Muscle of back (tissue), 11 donors: Measurements from ENCODE around the gene ZMAT5. TPM values are rescaled to one million over a fixed set of nuclear protein-coding genes. Genes with fewer than 3 reads are reported as not detected.

Source experiments
- DNase-seq, 3 donors: peaks; one replicate each; pipeline versions ENCODE4 v3.0.0 to v3.0.0-alpha.2; 2013
- polyA plus RNA-seq, 10 donors: library from polyadenylated mRNA; unstranded; fragments of 120-200 nt; gene quantifications; one replicate each; pipeline ENCODE4 v1.2.1, GENCODE V29; 2013; ENCODE audit not compliant: insufficient read length in 10 of 10

Gene ZMAT5
- polyA plus RNA-seq, 10 donors, result 13.2 to 21.4 (median 16.6) TPM

DNA sequence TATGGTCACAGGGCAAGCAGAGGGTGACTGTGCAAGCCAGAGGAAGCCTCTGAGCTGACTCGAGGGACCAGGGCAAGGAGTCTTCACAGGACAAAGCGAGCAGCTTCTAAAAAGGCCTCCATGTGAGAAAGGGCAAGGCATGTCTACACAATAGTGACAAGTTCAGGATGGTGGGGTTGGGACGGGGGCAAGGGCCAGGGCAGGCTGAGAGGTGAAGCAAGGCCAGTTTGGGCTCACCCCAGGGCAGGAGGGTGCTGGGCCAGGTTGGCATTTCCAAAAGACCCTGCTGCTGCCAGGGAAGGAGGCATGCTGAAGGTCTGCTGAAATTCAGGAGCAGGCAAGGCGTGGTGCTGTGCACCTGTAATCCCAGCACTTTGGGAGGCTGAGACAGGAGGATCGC lies 59.3 kb downstream of the ZMAT5 start:
- no peak for DNase-seq

DNA sequence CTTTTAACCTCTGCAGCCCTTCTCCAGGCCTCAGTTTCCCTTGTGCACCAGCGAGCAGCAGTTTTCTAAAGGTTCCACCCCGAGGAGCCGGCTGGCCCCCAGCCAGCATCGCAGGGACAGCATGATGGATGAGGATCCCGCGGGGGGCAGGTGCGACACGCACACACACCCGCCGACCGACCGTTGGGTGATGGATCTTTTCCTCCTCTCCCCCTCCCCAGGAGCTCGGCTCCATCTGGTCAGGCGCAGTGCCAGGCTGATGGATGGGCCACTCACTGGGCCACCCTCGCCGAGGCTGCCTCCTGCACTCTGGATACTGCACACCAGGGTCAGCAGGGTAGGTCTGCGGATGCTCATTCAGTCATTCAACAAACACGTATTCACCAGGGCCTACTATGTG lies 59.8 kb downstream of the ZMAT5 start:
- DNase-seq, result no peak

- DNase-seq, result no peak
Observed at GRCh38 chr22:29706486-29706885, 60.3 kb downstream of the ZMAT5 start.

DNA sequence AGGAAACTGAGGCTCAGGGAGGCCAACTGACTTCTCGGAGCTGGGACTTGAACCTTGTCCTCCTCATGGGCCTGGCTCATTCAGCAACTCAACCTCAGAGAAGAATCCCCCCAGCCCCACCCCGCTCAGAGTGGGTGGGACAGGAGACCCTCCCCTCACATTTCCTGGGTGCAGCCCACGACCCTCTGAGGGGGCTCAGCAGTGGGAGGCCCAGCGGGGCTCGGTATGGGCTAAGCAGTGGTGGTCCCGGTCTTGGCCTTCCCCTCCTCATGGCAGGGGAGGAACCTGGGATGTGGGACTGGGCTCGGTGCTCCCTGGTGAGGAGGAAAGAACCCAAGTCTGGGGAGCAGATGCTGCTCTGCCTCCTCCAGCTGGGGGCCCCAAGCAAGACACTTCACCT lies 61.2 kb downstream of the ZMAT5 start:
- DNase-seq, result no peak

- DNase-seq, result peak in 1 of 3 donors; percentile 63
Observed at GRCh38 chr22:29704528-29705285, 62.1 kb downstream of the ZMAT5 start.

- no peak for DNase-seq
Observed at GRCh38 chr22:29703569-29704195, 63.1 kb downstream of the ZMAT5 start.

- no peak for DNase-seq
Observed at GRCh38 chr22:29702931-29703501, 63.8 kb downstream of the ZMAT5 start.

GRCh38 chr22:29702000-29702930 lies 64.5 kb downstream of the ZMAT5 start:
- no peak for DNase-seq

GRCh38 chr22:29701155-29701999 lies 65.4 kb downstream of the ZMAT5 start:
- DNase-seq, result no peak

DNA sequence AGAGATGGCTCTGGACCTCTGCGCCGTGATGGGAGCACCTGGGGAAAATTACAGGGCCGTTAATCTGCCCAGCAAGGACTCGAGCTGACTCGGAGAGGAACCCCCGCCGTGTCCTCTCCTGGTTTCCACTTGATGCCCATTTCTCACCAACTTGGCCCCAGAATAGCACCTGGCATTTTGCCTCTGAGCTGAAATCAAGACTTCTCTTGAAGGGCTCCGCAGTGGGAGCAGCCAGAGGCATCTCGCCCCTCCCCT lies 66.0 kb downstream of the ZMAT5 start:
- DNase-seq, result no peak

- no peak for DNase-seq
Observed at GRCh38 chr22:29700206-29700899, 66.5 kb downstream of the ZMAT5 start.

GRCh38 chr22:29697853-29698598 lies 68.8 kb downstream of the ZMAT5 start:
- DNase-seq, result no peak

DNA sequence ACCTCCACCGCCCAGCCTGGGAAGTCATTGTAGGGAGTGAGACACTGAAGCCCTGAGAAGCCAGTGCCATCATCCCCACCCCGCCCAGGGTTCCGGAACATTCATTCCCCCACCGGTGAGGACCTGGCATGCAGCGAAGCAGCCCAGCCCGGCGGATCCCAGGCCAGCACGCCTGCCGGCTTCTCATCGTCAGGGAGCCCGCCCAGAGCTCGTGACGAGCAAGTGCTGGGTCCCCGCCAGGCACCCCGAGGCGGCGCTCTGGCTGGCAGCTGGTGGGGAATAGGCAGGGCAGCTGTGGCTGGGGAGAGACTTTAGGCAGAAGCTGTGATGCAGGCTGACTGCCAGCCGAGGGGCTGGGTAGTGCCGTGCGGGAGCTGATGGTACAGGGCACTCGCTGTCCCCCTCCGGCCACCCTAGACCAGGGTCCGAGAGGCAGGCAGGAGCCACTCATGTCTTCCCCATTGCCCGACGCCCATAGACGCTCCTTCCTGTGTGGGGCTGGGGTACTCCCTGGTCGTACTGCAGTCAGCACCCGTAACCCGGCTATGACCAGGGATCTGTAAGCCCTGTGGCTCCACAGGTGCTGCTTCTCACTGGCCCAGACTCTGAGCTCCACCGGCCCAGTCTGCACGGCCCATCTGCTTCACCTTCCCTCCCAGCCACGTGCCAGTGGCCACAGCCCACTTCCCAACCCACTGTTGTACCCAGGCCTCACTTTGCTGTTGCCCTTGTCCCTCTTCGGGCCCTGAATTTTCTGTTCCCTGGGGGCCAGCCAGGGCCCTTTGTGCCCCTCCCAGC lies 71.5 kb downstream of the ZMAT5 start:
- peak; percentile 52 to 79 (median 57) for DNase-seq

DNA sequence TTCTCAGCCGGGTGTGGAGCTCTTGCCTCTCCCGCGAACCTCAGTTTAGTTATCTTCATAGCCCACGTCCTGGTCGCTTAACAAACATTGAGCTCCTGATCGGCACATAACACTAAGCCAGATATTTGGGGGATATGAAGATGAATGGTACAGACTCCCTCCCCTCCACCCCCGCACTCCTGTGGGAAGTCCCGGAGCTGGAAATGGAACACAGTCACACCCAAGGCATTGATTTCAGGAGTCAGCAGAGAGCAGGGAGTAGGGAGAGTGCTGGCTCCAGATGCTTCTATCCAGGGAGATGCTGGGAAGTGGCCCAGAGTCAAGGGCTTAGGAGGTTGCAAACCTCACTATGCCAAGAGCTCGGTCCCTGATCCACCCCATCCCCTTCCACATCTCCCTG lies 73.1 kb downstream of the ZMAT5 start:
- DNase-seq, result peak in 1 of 3 donors; percentile 41

GRCh38 chr22:29693161-29693560 lies 73.6 kb downstream of the ZMAT5 start:
- peak in 1 of 3 donors; percentile 57 for DNase-seq

DNA sequence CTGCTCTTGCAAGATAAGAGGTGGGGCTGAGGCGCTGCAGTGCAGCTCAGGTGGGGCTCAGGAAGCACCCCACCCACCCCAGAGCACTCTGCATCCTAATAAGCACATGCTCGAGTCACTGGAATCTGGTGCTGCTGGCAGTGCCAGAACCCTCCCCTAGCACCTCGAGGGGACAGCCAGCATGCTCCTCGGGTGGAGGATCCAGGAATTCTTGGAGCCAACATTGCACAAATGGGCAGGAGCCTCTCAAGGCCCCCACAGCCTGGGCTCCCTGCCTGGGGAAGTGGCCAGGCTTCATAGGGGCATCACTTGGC lies 74.5 kb downstream of the ZMAT5 start:
- no peak for DNase-seq

GRCh38 chr22:29691636-29692326 lies 75.0 kb downstream of the ZMAT5 start:
- DNase-seq, result no peak

- DNase-seq, result peak in 2 of 3 donors; percentile 55 to 58
Observed at GRCh38 chr22:29690476-29690875, 76.3 kb downstream of the ZMAT5 start.

DNA sequence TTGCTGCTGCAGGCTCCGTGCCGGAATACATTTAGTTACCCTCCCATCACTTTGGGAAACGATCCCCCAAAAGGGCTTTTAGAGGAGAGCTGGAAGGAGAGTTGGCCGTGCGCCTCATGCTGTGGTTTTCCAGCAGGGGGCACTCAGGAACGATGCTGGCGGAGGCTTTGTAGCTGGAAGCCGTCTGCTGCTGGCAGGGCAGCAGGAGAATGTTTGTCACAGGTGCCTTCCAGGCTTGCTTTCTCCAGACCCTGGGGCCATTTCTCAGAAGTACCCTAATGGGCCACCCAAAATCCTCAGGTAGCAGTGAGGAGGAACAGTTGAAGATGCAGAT lies 77.0 kb downstream of the ZMAT5 start:
- DNase-seq, result peak in 1 of 3 donors; percentile 77
